Spinal cord (tissue), 10 donors: Measurements from ENCODE around the gene GPR149. TPM values are rescaled to one million over a fixed set of nuclear protein-coding genes. Genes with fewer than 3 reads are reported as not detected.

ENCODE experiments used
- DNase-seq, 6 donors: peaks; one replicate each; pipeline versions ENCODE4 v3.0.0 to v3.0.0-alpha.2; 2013 to 2015; ENCODE audit warnings: low spot score in 6 of 6, low read depth in 4 of 6
- H3K27ac ChIP-seq: one replicate; pipeline ENCODE4 v1.5.1; 2013; ENCODE audit warnings: low read depth, low read length, control low read depth
- H3K27me3 ChIP-seq: one replicate; pipeline ENCODE4 v1.6.1; 2013; ENCODE audit warnings: low read length; ENCODE audit not compliant: control insufficient read depth, insufficient read depth
- H3K36me3 ChIP-seq: one replicate; pipeline ENCODE4 v1.6.1; 2013; ENCODE audit warnings: low read length; ENCODE audit not compliant: control insufficient read depth, insufficient read depth
- H3K4me1 ChIP-seq: one replicate; pipeline ENCODE4 v1.6.1; 2013; ENCODE audit warnings: low read length; ENCODE audit not compliant: control insufficient read depth, insufficient read depth
- H3K4me3 ChIP-seq: one replicate; pipeline ENCODE4 v1.5.1; 2013; ENCODE audit warnings: low read depth, low read length, control low read depth
- H3K9me3 ChIP-seq: one replicate; pipeline ENCODE4 v1.6.1; 2013; ENCODE audit warnings: low read length; ENCODE audit not compliant: control insufficient read depth, insufficient read depth
- WGBS: methylation state at CpG from one replicate; pipeline ENCODE4 v1.1.5; 2013; ENCODE audit warnings: missing lambda C conversion rate; ENCODE audit not compliant: insufficient coverage; 5-methylcytosine and 5-hydroxymethylcytosine counted together
- polyA plus RNA-seq, 2 donors: library from polyadenylated mRNA; unstranded; fragments of 120-200 nt; gene quantifications; one replicate each; pipeline ENCODE4 v1.2.1, GENCODE V29; 2013; ENCODE audit not compliant: insufficient read length in 2 of 2
- total RNA-seq, 2 donors: library from RNA; depleted of rRNA in 1 of 2; stranded (reverse); fragments of 120-200 nt in 1 of 2; fragments of >200 nt in 1 of 2; gene quantifications; one replicate each; pipeline versions ENCODE4 v1.2.3 to v1.2.4, GENCODE V29; 2013 to 2014
- donor health status: healthy.

GPR149 gene
- total and polyA plus RNA-seq, 4 donors = 1.5 to 12.7 (median 2.0) TPM

- WGBS = no CpG with 5 or more reads among the region's 1 CpG
- H3K9me3 ChIP-seq = no peaks in the 10 kb centered on the region
- no peak overlapping the region for H3K27ac ChIP-seq
- no peak for DNase-seq
- H3K4me1 ChIP-seq = no peaks in the 10 kb centered on the region
- no peaks in the 10 kb centered on the region for H3K27me3 ChIP-seq
- no peaks in the 10 kb centered on the region for H3K36me3 ChIP-seq
- H3K4me3 ChIP-seq = no peak overlapping the region
Observed at GRCh38 chr3:154356009-154356408, 74.0 kb downstream of the GPR149 start.

GRCh38 chr3:154349223-154349622 lies 80.8 kb downstream of the GPR149 start:
- no peaks in the 10 kb centered on the region for H3K4me1 ChIP-seq
- H3K27me3 ChIP-seq = no peaks in the 10 kb centered on the region
- no peak overlapping the region for H3K27ac ChIP-seq
- no peak overlapping the region for H3K4me3 ChIP-seq
- no peaks in the 10 kb centered on the region for H3K36me3 ChIP-seq
- H3K9me3 ChIP-seq = no peaks in the 10 kb centered on the region
- DNase-seq = no peak
- no CpG with 5 or more reads among the region's 2 CpGs for WGBS

GRCh38 chr3:154345422-154346122 lies 84.4 kb downstream of the GPR149 start:
- Histone ChIP-seq H3K4me3 (no peak overlapping the region), H3K4me1 (no peaks in the 10 kb centered on the region), H3K27ac (no peak overlapping the region), H3K27me3 (no peaks in the 10 kb centered on the region), H3K36me3 (no peaks in the 10 kb centered on the region), H3K9me3 (no peaks in the 10 kb centered on the region)
- no peak for DNase-seq
- WGBS = no CpG with 5 or more reads among the region's 2 CpGs

- Histone ChIP-seq H3K27me3 (no peaks in the 10 kb centered on the region), H3K4me1 (no peaks in the 10 kb centered on the region), H3K9me3 (no peaks in the 10 kb centered on the region), H3K4me3 (no peak overlapping the region), H3K36me3 (no peaks in the 10 kb centered on the region), H3K27ac (no peak overlapping the region)
- DNase-seq = no peak
- WGBS = no CpG with 5 or more reads among the region's 4 CpGs
Observed at GRCh38 chr3:154338570-154338969, 91.4 kb downstream of the GPR149 start.

- 91% methylated on average over 3 of the region's 6 CpGs for WGBS
Observed at GRCh38 chr3:154338008-154338407, 92.0 kb downstream of the GPR149 start.

GRCh38 chr3:154334973-154335420 lies 95.0 kb downstream of the GPR149 start:
- no peaks in the 10 kb centered on the region for H3K36me3 ChIP-seq
- no peak overlapping the region for H3K27ac ChIP-seq
- H3K4me1 ChIP-seq = no peaks in the 10 kb centered on the region
- no peaks in the 10 kb centered on the region for H3K9me3 ChIP-seq
- H3K27me3 ChIP-seq = no peaks in the 10 kb centered on the region
- no CpG with 5 or more reads among the region's 3 CpGs for WGBS
- H3K4me3 ChIP-seq = no peak overlapping the region
- DNase-seq = peak in 4 of 6 donors; percentile 14 to 86 (median 44)

More at GRCh38 chr3:154338008-154338407, 92.0 kb downstream of the GPR149 start:
- Histone ChIP-seq H3K27me3 (no peaks in the 10 kb centered on the region), H3K4me1 (no peaks in the 10 kb centered on the region), H3K27ac (no peak overlapping the region), H3K9me3 (no peaks in the 10 kb centered on the region), H3K4me3 (no peak overlapping the region), H3K36me3 (no peaks in the 10 kb centered on the region)
- DNase-seq = no peak

GRCh38 chr3:154327871-154328270 lies 102.1 kb downstream of the GPR149 start:
- no peak overlapping the region for H3K4me3 ChIP-seq

GRCh38 chr3:154324919-154325318 lies 105.1 kb downstream of the GPR149 start:
- DNase-seq = no peak
- Histone ChIP-seq H3K4me1 (peaks cover 8% of the 10 kb centered on the region), H3K4me3 (peak overlapping the region; percentile 90), H3K9me3 (no peaks in the 10 kb centered on the region), H3K27me3 (no peaks in the 10 kb centered on the region), H3K36me3 (no peaks in the 10 kb centered on the region), H3K27ac (peak overlapping the region; percentile 95)
- WGBS = no CpG with 5 or more reads among the region's 3 CpGs

More at GRCh38 chr3:154327871-154328270, 102.1 kb downstream of the GPR149 start:
- H3K9me3 ChIP-seq = no peaks in the 10 kb centered on the region
- peaks cover 3% of the 10 kb centered on the region for H3K4me1 ChIP-seq
- H3K27me3 ChIP-seq = no peaks in the 10 kb centered on the region
- no peaks in the 10 kb centered on the region for H3K36me3 ChIP-seq
- H3K27ac ChIP-seq = no peak overlapping the region
- DNase-seq = no peak

- WGBS = 0% methylated on average over 41 of the region's 45 CpGs
Observed at GRCh38 chr3:154323891-154324738, 105.9 kb downstream of the GPR149 start, which contains the start of gene DHX36. Gene DHX36 (minus strand): TSS chr3:154324487. CDS start chr3:154324416, 71 bp downstream.

More at GRCh38 chr3:154323891-154324738, 105.9 kb downstream of the GPR149 start, which contains the start of gene DHX36:
- peaks cover 8% of the 10 kb centered on the region for H3K4me1 ChIP-seq
- H3K9me3 ChIP-seq = no peaks in the 10 kb centered on the region
- peak within 1 kb of the TSS; percentile 90 for H3K4me3 ChIP-seq
- no peaks in the 10 kb centered on the region for H3K27me3 ChIP-seq
- peak within 1 kb of the TSS; percentile 95 for H3K27ac ChIP-seq
- peak; percentile 82 to 99 (median 90) for DNase-seq
- H3K36me3 ChIP-seq = no peaks in the 10 kb centered on the region
